Myocyte (in vitro differentiated cells): ENCODE data around the gene SCAND1. TPM values are rescaled to one million over a fixed set of nuclear protein-coding genes. Genes with fewer than 3 reads are reported as not detected.
"Not testable (repeated sequence)": the region's sequence is repeated elsewhere in the genome, so short reads cannot be mapped to it uniquely, and the experiment has no call there.

Experiments
- DNase-seq: peaks from one replicate; pipeline ENCODE4 v3.0.0-alpha.2; 2012; ENCODE audit warnings: low read depth
- polyA plus RNA-seq: library from polyadenylated mRNA; unstranded; fragments of >200 nt; gene quantifications from one replicate; pipeline ENCODE4 v1.2.1, GENCODE V29; 2012; ENCODE audit warnings: missing spikeins
- total RNA-seq: library from RNA; depleted of rRNA; stranded (reverse); fragments of >200 nt; gene quantifications from 2 replicates; pipeline ENCODE4 v1.2.3, GENCODE V29; 2014

The SCAND1 gene
- total RNA-seq: 92.0 and 120 TPM in 2 replicates
- 56.1 TPM for polyA plus RNA-seq

GRCh38 chr20:35954200-35954906 is at the start of gene SCAND1:
Gene SCAND1 (minus strand): TSS chr20:35954502. CDS start chr20:35954284, 218 bp downstream.
- peak; percentile 97 for DNase-seq

GRCh38 chr20:36004045-36004444 is 49.7 kb upstream of the SCAND1 start:
- DNase-seq: no peak

- no peak for DNase-seq
Observed at GRCh38 chr20:36002855-36003254, 48.6 kb upstream of the SCAND1 start.

- DNase-seq: not testable (repeated sequence)
Observed at GRCh38 chr20:36001331-36001730, 47.0 kb upstream of the SCAND1 start.

- not testable (repeated sequence) for DNase-seq
Observed at GRCh38 chr20:35996492-35996891, 42.2 kb upstream of the SCAND1 start.

GRCh38 chr20:35994994-35995453 is 40.7 kb upstream of the SCAND1 start:
- DNase-seq: peak; percentile 79

- peak; percentile 78 for DNase-seq
Observed at GRCh38 chr20:35992713-35993335, 38.5 kb upstream of the SCAND1 start.

GRCh38 chr20:35991142-35991771 is 37.0 kb upstream of the SCAND1 start:
- no peak for DNase-seq

GRCh38 chr20:35988910-35989463 is 34.7 kb upstream of the SCAND1 start:
- DNase-seq: no peak

- DNase-seq: no peak
Observed at GRCh38 chr20:35985806-35986205, 31.5 kb upstream of the SCAND1 start.

- DNase-seq: no peak
Observed at GRCh38 chr20:35984382-35984781, 30.1 kb upstream of the SCAND1 start.

- DNase-seq: no peak
Observed at GRCh38 chr20:35981969-35982368, 27.7 kb upstream of the SCAND1 start.

GRCh38 chr20:35979544-35979943 is 25.2 kb upstream of the SCAND1 start:
- DNase-seq: no peak

GRCh38 chr20:35978041-35978513 is 23.8 kb upstream of the SCAND1 start:
- no peak for DNase-seq

- no peak for DNase-seq
Observed at GRCh38 chr20:35975576-35976373, 21.5 kb upstream of the SCAND1 start.

GRCh38 chr20:35974256-35974655 is 20.0 kb upstream of the SCAND1 start:
- no peak for DNase-seq

- no peak for DNase-seq
Observed at GRCh38 chr20:35972462-35972861, 18.2 kb upstream of the SCAND1 start.

- DNase-seq: no peak
Observed at GRCh38 chr20:35971981-35972380, 17.7 kb upstream of the SCAND1 start.

- no peak for DNase-seq
Observed at GRCh38 chr20:35968930-35969329, 14.6 kb upstream of the SCAND1 start.

GRCh38 chr20:35967979-35968640 is 13.8 kb upstream of the SCAND1 start, which contains the start of gene CNBD2:
Gene CNBD2 (plus strand): TSS chr20:35968590. CDS start chr20:35968763, 173 bp downstream.
- no peak for DNase-seq
